DOHH2 (cell line): Measurements from ENCODE around the gene TMEM156.

ENCODE experiments used
- H3F3A ChIP-seq: fragments of 200-600 bp; sonication (generic), shearing (Covaris generic); 2 replicates; pipeline ENCODE4 v1.6.0; 2016; ENCODE audit warnings: antibody characterized with exemption, mild to moderate bottlenecking; ENCODE audit not compliant: control insufficient read depth, insufficient read depth
- H3K27ac ChIP-seq: fragments of 200-600 bp; sonication (generic); 2 replicates; pipeline ENCODE4 v1.5.1; 2014; ENCODE audit warnings: low read depth, mild to moderate bottlenecking, low read length, moderate library complexity
- H3K27me3 ChIP-seq: fragments of 200-600 bp; sonication (generic); 2 replicates; pipeline ENCODE4 v1.6.1; 2014; ENCODE audit warnings: mild to moderate bottlenecking, low read length, mixed read lengths; ENCODE audit not compliant: control insufficient read depth
- H3K36me3 ChIP-seq: fragments of 200-600 bp; sonication (generic); 2 replicates; pipeline ENCODE4 v1.6.1; 2014; ENCODE audit warnings: mild to moderate bottlenecking, low read length, moderate library complexity, mixed read lengths; ENCODE audit not compliant: control insufficient read depth
- H3K4me1 ChIP-seq: fragments of 200-600 bp; sonication (generic); 2 replicates; pipeline ENCODE4 v1.6.1; 2014; ENCODE audit warnings: mild to moderate bottlenecking, low read length, mixed read lengths; ENCODE audit not compliant: control insufficient read depth
- H3K4me2 ChIP-seq: fragments of 200-600 bp; sonication (generic); 2 replicates; pipeline ENCODE4 v1.6.0; 2014; ENCODE audit warnings: mild to moderate bottlenecking, low read length, moderate library complexity
- H3K4me3 ChIP-seq: fragments of 200-600 bp; sonication (generic); 2 replicates; pipeline ENCODE4 v1.5.1; 2014; ENCODE audit warnings: mild to moderate bottlenecking, low read length, mixed read lengths
- H3K79me2 ChIP-seq: fragments of 200-600 bp; sonication (generic); 2 replicates; pipeline ENCODE4 v1.6.1; 2014; ENCODE audit warnings: mild to moderate bottlenecking, low read length, mixed read lengths; ENCODE audit not compliant: control insufficient read depth
- H3K9me2 ChIP-seq: fragments of 200-600 bp; sonication (generic); replicated peaks from 2 replicates; pipeline ENCODE4 v1.6.1; 2014; ENCODE audit warnings: mild to moderate bottlenecking, low read length, mixed read lengths; ENCODE audit not compliant: control insufficient read depth
- H3K9me3 ChIP-seq: fragments of 200-600 bp; sonication (generic); 2 replicates; pipeline ENCODE4 v1.6.1; 2014; ENCODE audit warnings: antibody characterized with exemption, low read length, mixed read lengths; ENCODE audit not compliant: control insufficient read depth, insufficient read depth
- H4K20me1 ChIP-seq: fragments of 200-600 bp; sonication (generic); 2 replicates; pipeline ENCODE4 v1.6.0; 2014; ENCODE audit warnings: low read depth, mild to moderate bottlenecking, antibody characterized with exemption, low read length, moderate library complexity; ENCODE audit not compliant: control insufficient read depth, insufficient read depth
- EZH2phosphoT487 ChIP-seq: fragments of 200-600 bp; sonication (generic); IDR thresholded peaks from 2 replicates; pipeline ENCODE4 v1.6.1; 2017; ENCODE audit warnings: borderline replicate concordance, mild to moderate bottlenecking, antibody characterized with exemption, low read length, moderate library complexity, mixed read lengths
- TF ChIP-seq, protein P1 (sequence below): fragments of 200-600 bp; sonication (generic); IDR thresholded peaks from one replicate; pipeline ENCODE4 v1.5.1; 2014; ENCODE audit warnings: antibody characterized with exemption, mild to moderate bottlenecking, low read depth, low read length; ENCODE audit not compliant: poor library complexity, severe bottlenecking

The TMEM156 gene

DNA sequence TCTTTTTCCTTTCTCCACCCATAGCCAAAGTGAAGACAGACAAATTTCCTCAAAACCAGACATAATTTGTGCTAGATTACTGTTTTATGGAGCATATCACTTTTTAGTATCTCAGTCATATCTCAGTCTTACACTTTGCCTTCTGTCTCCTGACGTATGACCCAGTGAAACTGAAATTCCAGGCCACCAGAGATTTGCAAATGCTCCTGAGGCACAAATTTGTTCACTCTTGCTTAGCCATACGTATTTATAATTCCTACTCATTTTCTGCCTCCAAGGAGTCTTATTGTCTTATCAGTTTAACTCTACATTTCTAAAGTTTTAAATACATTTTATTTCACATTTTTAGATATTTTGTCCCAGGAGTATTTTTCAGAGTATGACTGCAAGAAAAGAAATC lies 10.0 kb downstream of the TMEM156 start:
- H4K20me1 ChIP-seq: no peaks in the 10 kb centered on the region; the same call in 1 of the 2 replicates
- peaks cover 3% of the 10 kb centered on the region for H3F3A ChIP-seq
- TF ChIP-seq, protein P1, sequence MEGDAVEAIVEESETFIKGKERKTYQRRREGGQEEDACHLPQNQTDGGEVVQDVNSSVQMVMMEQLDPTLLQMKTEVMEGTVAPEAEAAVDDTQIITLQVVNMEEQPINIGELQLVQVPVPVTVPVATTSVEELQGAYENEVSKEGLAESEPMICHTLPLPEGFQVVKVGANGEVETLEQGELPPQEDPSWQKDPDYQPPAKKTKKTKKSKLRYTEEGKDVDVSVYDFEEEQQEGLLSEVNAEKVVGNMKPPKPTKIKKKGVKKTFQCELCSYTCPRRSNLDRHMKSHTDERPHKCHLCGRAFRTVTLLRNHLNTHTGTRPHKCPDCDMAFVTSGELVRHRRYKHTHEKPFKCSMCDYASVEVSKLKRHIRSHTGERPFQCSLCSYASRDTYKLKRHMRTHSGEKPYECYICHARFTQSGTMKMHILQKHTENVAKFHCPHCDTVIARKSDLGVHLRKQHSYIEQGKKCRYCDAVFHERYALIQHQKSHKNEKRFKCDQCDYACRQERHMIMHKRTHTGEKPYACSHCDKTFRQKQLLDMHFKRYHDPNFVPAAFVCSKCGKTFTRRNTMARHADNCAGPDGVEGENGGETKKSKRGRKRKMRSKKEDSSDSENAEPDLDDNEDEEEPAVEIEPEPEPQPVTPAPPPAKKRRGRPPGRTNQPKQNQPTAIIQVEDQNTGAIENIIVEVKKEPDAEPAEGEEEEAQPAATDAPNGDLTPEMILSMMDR: no peak
- TF ChIP-seq EZH2phosphoT487: no peak
- no peak overlapping the region for H3K4me2 ChIP-seq
- no peak overlapping the region for H3K4me3 ChIP-seq
- H3K9me3 ChIP-seq: no peaks in the 10 kb centered on the region
- no peak overlapping the region for H3K27ac ChIP-seq
- H3K79me2 ChIP-seq: peaks cover 100% of the 10 kb centered on the region
- H3K4me1 ChIP-seq: peaks cover 29% of the 10 kb centered on the region
- H3K9me2 ChIP-seq: no peaks in the 10 kb centered on the region
- peaks cover 88% of the 10 kb centered on the region for H3K36me3 ChIP-seq
- H3K27me3 ChIP-seq: no peaks in the 10 kb centered on the region

GRCh38 chr4:39021631-39022030 lies 10.6 kb downstream of the TMEM156 start:
- H3K27ac ChIP-seq: no peak overlapping the region
- peaks cover 23% of the 10 kb centered on the region for H3K4me1 ChIP-seq
- H3K79me2 ChIP-seq: peaks cover 100% of the 10 kb centered on the region
- no peaks in the 10 kb centered on the region; the same call in none of the 2 replicates for H3F3A ChIP-seq
- no peaks in the 10 kb centered on the region for H3K27me3 ChIP-seq
- no peak overlapping the region for H3K4me3 ChIP-seq
- TF ChIP-seq, protein P1: no peak
- TF ChIP-seq EZH2phosphoT487: no peak
- peaks cover 88% of the 10 kb centered on the region for H3K36me3 ChIP-seq
- H3K4me2 ChIP-seq: no peak overlapping the region
- no peaks in the 10 kb centered on the region for H3K9me2 ChIP-seq
- no peaks in the 10 kb centered on the region for H3K9me3 ChIP-seq
- H4K20me1 ChIP-seq: no peaks in the 10 kb centered on the region; the same call in 1 of the 2 replicates

- H3F3A ChIP-seq: no peaks in the 10 kb centered on the region; the same call in none of the 2 replicates
- TF ChIP-seq EZH2phosphoT487: no peak
- TF ChIP-seq, protein P1: no peak
- H3K36me3 ChIP-seq: peaks cover 90% of the 10 kb centered on the region
- H3K4me2 ChIP-seq: no peak overlapping the region
- no peaks in the 10 kb centered on the region; the same call in 1 of the 2 replicates for H3K9me3 ChIP-seq
- no peak overlapping the region for H3K27ac ChIP-seq
- H3K79me2 ChIP-seq: peaks cover 100% of the 10 kb centered on the region
- H3K9me2 ChIP-seq: no peaks in the 10 kb centered on the region
- no peak overlapping the region for H3K4me3 ChIP-seq
- H3K4me1 ChIP-seq: peaks cover 10% of the 10 kb centered on the region
- H3K27me3 ChIP-seq: no peaks in the 10 kb centered on the region
- no peaks in the 10 kb centered on the region; the same call in 1 of the 2 replicates for H4K20me1 ChIP-seq
Measured at GRCh38 chr4:39020130-39020529, 12.1 kb downstream of the TMEM156 start.
